AG09309 (cell line): ENCODE results near the gene SGSH.

Experiments used
- DNase-seq: peaks from one replicate; pipeline ENCODE4 v3.0.0-alpha.2; 2010; ENCODE audit warnings: low read depth
- H3K4me3 ChIP-seq: 2 replicates; pipeline ENCODE4 v1.5.1; 2011; ENCODE audit warnings: mild to moderate bottlenecking, low read depth, low read length, moderate library complexity; ENCODE audit not compliant: control insufficient read depth
- TF ChIP-seq, protein P1 (sequence below): IDR thresholded peaks from 2 replicates; pipeline ENCODE4 v1.5.1; 2011; ENCODE audit warnings: mild to moderate bottlenecking, low read depth, low read length, inconsistent platforms; ENCODE audit not compliant: insufficient read depth, control insufficient read depth; ENCODE audit errors: missing control alignments

Gene SGSH

DNA sequence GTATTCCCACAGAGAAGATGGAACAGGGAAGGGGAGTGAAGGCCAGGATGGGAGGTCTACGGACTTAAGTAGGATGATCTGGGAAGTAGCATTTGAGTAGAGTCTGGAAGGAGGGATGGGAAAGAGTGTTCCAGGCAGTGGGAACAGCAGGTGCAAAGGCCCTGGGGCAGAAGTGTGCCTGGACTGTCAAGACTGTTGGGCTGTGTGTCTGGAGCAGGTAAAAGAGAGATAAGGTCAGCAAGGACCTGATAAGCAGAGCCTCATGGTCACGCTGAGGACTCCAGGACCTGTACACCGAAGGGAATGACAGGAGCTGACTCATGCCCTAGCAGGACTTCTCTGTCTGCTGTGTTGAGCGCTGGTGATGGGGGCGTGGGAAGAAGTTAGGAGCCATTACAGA lies 51.0 kb downstream of the SGSH start:
- H3K4me3 ChIP-seq = no peak overlapping the region
- TF ChIP-seq, protein P1, sequence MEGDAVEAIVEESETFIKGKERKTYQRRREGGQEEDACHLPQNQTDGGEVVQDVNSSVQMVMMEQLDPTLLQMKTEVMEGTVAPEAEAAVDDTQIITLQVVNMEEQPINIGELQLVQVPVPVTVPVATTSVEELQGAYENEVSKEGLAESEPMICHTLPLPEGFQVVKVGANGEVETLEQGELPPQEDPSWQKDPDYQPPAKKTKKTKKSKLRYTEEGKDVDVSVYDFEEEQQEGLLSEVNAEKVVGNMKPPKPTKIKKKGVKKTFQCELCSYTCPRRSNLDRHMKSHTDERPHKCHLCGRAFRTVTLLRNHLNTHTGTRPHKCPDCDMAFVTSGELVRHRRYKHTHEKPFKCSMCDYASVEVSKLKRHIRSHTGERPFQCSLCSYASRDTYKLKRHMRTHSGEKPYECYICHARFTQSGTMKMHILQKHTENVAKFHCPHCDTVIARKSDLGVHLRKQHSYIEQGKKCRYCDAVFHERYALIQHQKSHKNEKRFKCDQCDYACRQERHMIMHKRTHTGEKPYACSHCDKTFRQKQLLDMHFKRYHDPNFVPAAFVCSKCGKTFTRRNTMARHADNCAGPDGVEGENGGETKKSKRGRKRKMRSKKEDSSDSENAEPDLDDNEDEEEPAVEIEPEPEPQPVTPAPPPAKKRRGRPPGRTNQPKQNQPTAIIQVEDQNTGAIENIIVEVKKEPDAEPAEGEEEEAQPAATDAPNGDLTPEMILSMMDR = no peak
- DNase-seq = no peak

DNA sequence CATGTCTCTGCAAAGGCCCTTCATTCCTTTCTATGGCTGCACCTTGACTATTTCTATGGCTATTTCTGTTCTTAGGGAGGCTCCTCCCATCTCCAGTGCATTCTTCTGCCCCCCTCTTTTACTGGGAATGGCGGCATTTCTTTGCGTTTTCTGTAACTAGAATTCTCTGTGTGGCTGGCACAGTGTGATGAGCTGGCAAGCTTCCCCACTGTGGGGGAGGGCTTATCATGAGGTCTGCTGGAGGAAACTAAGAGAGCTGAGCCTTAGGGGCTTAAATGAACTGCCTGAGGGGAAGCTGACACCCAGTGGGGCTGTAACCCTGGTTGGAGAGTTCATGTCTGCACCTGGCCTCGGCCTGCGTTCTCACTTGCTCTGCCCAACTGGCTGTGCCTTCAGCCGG lies 51.8 kb downstream of the SGSH start:
- DNase-seq = no peak
- H3K4me3 ChIP-seq = no peak overlapping the region
- TF ChIP-seq, protein P1 = no peak

DNA sequence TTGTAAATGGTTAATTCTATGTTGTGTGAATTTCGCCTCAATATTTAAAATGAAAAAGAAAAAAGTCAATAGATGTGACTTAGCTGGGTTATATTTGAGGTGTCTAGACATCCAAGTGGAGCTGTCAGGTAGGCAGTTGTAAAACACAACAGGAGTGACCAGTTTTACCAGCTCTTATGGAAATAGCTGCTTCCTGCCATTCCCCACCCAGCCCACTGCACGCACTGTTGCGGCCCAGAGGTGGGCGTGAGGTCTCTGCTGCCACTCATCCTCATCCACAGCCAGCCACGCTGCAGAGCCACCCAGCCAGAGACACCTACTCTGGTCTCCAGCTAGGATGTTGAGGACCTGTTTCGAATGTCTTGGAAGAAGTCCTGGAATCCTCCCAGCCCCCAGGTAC lies 53.7 kb downstream of the SGSH start:
- TF ChIP-seq, protein P1 = no peak
- DNase-seq = no peak
- no peak overlapping the region for H3K4me3 ChIP-seq

DNA sequence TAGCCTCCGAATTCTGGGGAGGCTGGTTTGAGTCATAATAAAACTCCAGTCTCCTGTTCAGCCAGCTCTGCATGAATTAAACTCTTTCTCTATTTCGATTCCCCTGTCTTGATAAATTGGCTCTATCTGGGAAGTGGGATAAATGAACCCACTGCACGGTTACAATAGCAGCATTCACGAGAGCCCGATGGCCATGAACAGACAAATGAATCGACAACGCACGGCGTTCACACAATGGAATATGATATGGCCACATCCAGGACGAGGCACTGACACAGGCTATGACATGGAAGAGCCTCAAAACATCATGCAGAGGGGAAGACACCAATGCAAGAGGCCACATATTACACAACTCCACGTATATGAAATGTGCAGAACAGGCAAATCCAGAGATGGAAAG lies 55.9 kb downstream of the SGSH start:
- TF ChIP-seq, protein P1 = no peak
- no peak overlapping the region for H3K4me3 ChIP-seq
- no peak for DNase-seq

DNA sequence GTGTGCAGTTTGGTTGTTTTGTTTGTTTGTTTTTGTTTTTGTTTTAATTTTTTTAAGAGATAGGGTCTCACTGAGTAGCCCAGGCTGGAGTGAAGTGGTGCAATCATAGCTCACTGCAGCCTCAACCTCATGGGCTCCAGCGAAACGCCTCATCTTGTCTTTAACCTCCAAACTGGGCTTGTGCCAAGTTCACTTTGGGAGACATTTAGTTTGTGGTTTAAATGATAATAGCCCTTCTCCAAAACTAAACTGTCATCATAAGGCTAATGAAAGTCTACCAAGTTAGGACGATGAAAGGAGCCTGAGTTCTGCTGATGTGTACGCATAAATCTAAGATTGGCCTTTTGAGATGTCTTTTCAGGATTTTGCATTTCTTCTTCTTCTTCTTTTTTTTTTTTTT lies 56.8 kb downstream of the SGSH start:
- TF ChIP-seq, protein P1 = no peak

DNA sequence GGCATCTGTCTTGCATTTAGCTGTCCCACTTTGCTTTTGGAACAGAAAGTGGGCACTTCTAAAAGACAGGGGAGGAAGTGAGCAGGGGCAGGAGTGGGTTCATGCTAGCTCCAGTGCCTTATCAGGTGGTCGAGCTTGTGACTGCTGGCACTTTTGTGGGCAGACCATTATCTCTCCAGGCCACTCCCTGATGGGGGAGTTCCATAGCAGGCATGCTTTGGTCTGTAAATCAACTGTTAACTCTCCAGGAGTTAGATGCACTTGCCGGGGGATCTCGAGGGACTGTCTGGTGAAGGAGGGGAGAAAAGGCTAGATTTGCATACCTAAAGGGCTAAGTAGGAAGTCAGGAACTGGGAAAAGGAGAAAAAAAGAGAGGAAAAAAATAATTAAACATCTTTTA lies 59.6 kb downstream of the SGSH start:
- no peak for DNase-seq
- no peak overlapping the region for H3K4me3 ChIP-seq
- TF ChIP-seq, protein P1 = no peak

More for the DNA sequence above, 56.8 kb downstream of the SGSH start:
- no peak overlapping the region for H3K4me3 ChIP-seq
- no peak for DNase-seq
